Measurements from ENCODE around the gene NKAIN2.
"Not testable (repeated sequence)": the region's sequence is repeated elsewhere in the genome, so short reads cannot be mapped to it uniquely, and the experiment has no call there.

Gene NKAIN2

DNA sequence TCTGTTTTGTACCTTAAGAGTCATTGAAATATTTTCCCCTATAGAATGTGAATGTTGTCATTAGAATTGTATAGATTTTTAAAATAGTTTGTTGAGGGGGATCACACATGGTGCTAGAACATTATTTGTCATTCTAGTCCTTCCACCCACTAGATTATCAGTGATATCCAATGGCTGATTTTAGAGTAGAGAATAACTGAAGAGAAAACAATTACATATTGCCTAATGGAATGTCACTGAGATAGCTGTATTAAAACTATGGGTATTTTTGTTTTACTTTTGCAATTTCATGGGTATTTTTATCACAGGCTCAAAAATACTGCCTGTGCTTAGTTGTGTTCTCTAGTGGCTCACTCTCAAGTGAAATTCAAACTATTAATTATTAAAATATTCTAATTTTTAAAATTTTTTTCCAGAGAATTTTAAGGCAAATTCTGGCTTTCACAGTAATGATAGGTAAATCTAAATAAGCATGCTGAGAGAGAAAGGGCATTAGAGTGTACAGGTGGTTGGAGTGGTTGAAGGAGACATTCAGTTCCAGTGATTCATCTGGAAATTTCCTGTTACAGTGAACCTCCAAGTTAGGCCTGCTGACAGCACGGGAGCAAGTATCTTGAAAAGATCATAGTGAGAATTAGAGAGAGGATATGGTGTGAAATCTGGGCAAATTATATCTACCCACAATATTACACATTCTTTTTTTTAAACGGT, 399.6 kb downstream of the NKAIN2 start:
- TF ChIP-seq ZNF274 (IDR thresholded peaks at IDR 0.05; ENCODE audit: low read depth, low read length) = no peak
- H3K4me3 ChIP-seq (ENCODE audit: low read length) = no peak overlapping the region

DNA sequence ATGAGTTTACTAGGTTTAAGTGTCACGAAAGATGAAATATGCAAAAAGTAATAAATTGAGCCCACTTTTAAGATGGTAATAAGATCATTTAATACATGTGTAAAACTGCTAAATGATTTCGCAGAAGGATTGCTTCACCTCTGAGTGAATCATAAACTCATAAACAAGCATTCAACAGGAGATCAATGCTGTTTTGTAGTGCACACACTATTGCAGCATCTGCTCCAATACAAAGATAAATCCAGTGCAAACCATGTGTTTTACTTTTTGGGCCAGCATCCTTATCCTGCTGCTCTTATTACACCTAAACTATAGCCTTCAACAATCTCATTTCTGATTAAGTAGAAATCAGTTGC, 400.1 kb downstream of the NKAIN2 start:
- TF ChIP-seq ZNF274 (IDR thresholded peaks at IDR 0.05; ENCODE audit: low read depth, low read length) = no peak

GRCh38 chr6:124205921-124206320, 402.3 kb downstream of the NKAIN2 start:
- no peak for TF ChIP-seq ZNF274 (IDR thresholded peaks at IDR 0.05; ENCODE audit: low read depth, low read length)
- no peak overlapping the region for H3K4me3 ChIP-seq (ENCODE audit: low read length)

More for the DNA sequence above, 400.1 kb downstream of the NKAIN2 start:
- H3K4me3 ChIP-seq (ENCODE audit: low read length) = no peak overlapping the region

GRCh38 chr6:124223611-124224345, 420.1 kb downstream of the NKAIN2 start:
- TF ChIP-seq ZNF274 (IDR thresholded peaks at IDR 0.05; ENCODE audit: low read depth, low read length) = no peak
- no peak overlapping the region for H3K4me3 ChIP-seq (ENCODE audit: low read length)

- TF ChIP-seq ZNF274 (IDR thresholded peaks at IDR 0.05; ENCODE audit: low read depth, low read length) = no peak
- no peak overlapping the region for H3K4me3 ChIP-seq (ENCODE audit: low read length)
Measured at GRCh38 chr6:124226396-124226795, 422.7 kb downstream of the NKAIN2 start.

- no peak for TF ChIP-seq ZNF274 (IDR thresholded peaks at IDR 0.05; ENCODE audit: low read depth, low read length)
- no peak overlapping the region for H3K4me3 ChIP-seq (ENCODE audit: low read length)
Measured at GRCh38 chr6:124233221-124233620, 429.6 kb downstream of the NKAIN2 start.

- TF ChIP-seq ZNF274 (IDR thresholded peaks at IDR 0.05; ENCODE audit: low read depth, low read length) = no peak
- H3K4me3 ChIP-seq (ENCODE audit: low read length) = no peak overlapping the region
Measured at GRCh38 chr6:124234801-124235200, 431.1 kb downstream of the NKAIN2 start.

DNA sequence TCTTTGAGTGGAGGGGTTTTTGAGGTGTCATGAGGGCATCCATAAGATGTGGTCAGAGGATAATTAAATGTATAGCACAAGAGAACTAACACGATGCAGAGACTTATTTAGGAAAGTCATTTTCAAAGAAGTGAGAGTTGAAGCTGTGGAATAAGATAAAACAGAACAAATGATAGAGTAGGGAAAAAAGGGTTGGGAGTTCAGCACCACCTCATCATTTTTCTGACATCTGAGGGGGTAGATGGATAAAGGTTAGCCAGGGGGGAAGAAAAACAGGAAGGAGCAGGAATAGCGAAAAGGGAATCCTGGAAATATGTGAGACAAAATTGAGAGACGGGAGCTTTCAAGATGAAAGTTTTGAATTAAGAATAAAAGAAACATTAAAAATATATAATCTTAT, 434.2 kb downstream of the NKAIN2 start:
- no peak for TF ChIP-seq ZNF274 (IDR thresholded peaks at IDR 0.05; ENCODE audit: low read depth, low read length)
- no peak overlapping the region for H3K4me3 ChIP-seq (ENCODE audit: low read length)

DNA sequence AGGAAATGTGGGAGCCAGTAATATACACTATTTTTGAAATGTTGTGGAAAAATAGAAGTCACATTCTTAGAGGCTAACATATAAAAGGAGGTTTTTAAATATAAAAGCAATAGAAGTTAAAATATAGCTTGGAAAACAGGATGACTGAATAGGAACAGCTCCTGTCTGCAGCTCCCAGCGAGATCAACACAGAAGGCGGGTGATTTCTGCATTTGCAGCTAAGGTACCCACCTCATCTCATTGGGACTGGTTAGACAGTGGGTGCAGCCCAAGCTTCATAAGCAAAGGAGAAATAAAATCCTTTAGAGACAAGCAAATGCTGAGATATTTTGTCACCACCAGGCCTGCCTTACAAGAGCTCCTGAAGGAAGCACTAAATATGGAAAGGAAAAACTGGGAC, 434.7 kb downstream of the NKAIN2 start:
- H3K4me3 ChIP-seq (ENCODE audit: low read length) = not testable (repeated sequence)

GRCh38 chr6:124254941-124255685, 451.4 kb downstream of the NKAIN2 start:
- TF ChIP-seq ZNF274 (IDR thresholded peaks at IDR 0.05; ENCODE audit: low read depth, low read length) = no peak
- H3K4me3 ChIP-seq (ENCODE audit: low read length) = no peak overlapping the region

DNA sequence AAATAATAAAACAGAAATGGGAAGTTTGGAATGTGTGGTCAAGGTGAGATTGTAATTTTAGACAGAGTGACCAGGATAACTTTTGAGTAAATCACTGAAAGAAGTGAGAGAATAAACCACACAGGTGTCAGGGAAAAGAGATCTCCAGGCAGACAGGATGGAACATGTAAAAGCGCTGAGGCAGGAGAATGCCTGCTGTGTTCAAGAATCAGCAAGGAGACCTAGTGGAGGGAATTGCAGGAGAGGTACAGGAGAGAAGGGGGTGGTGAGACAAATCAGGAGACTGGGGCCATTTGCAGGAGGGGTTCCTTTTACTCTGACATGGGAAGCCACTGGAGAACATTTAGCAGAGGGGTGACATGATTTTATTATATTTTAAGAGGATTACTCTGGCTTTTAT, 456.7 kb downstream of the NKAIN2 start:
- no peak overlapping the region for H3K4me3 ChIP-seq (ENCODE audit: low read length)
- no peak for TF ChIP-seq ZNF274 (IDR thresholded peaks at IDR 0.05; ENCODE audit: low read depth, low read length)

GRCh38 chr6:124269733-124270132, 466.1 kb downstream of the NKAIN2 start:
- TF ChIP-seq ZNF274 (IDR thresholded peaks at IDR 0.05; ENCODE audit: low read depth, low read length) = no peak
- H3K4me3 ChIP-seq (ENCODE audit: low read length) = no peak overlapping the region

GRCh38 chr6:124273701-124274100, 470.0 kb downstream of the NKAIN2 start:
- TF ChIP-seq ZNF274 (IDR thresholded peaks at IDR 0.05; ENCODE audit: low read depth, low read length) = no peak
- H3K4me3 ChIP-seq (ENCODE audit: low read length) = no peak overlapping the region

- TF ChIP-seq ZNF274 (IDR thresholded peaks at IDR 0.05; ENCODE audit: low read depth, low read length) = no peak
- no peak overlapping the region for H3K4me3 ChIP-seq (ENCODE audit: low read length)
Measured at GRCh38 chr6:124282541-124282940, 478.9 kb downstream of the NKAIN2 start.

- H3K4me3 ChIP-seq (ENCODE audit: low read length) = no peak overlapping the region
- no peak for TF ChIP-seq ZNF274 (IDR thresholded peaks at IDR 0.05; ENCODE audit: low read depth, low read length)
Measured at GRCh38 chr6:124283486-124283885, 479.8 kb downstream of the NKAIN2 start.

Measured in GM08714 (cell line).